ENCODE measurements around the gene RASGRP2. TPM values are rescaled to one million over a fixed set of nuclear protein-coding genes. Genes with fewer than 3 reads are reported as not detected.
A peak's percentile ranks its signal among the peaks of the same experiment; 100 is the strongest.

The RASGRP2 gene
- total and polyA plus RNA-seq, 2 of the 8 experiments (the other 6 are each of a cell fraction or from before 2014, with no cell fraction given), result 40.6 to 45.7 TPM

GRCh38 chr11:64764040-64764611 lies 20.2 kb upstream of the RASGRP2 start:
- H2BK12ac ChIP-seq (ENCODE audit: low read depth, low read length), result peak overlapping the region; percentile 72; the same call in 1 of the 2 replicates
- H3K4me3 ChIP-seq (ENCODE audit: extremely low read depth in 1 of 4, insufficient read depth in 2 of 4, low read depth in 3 of 4, low read length in 4 of 4), result no peak overlapping the region; a peak in 1 of 8 replicates
- ChIA-PET POLR2A (ENCODE audit: partially characterized antibody) (interaction anchor here (0.6 to 42.9 kb wide), 9 partner anchors 2 to 358 kb away, joined by 3 to 1087 read pairs (median 4); partner anchors contain the start of genes FAU, MRPL49, PYGM and RASGRP2), CTCF (ENCODE audit: partially characterized antibody) (interaction anchor here (0.7 to 23.6 kb wide), 5 partner anchors 10 to 65 kb away, joined by 3 to 376 read pairs (median 3); partner anchors contain the start of gene RASGRP2)
- H3K23ac ChIP-seq (ENCODE audit: insufficient read length), result no peak overlapping the region
- peaks cover 3% of the 10 kb centered on the region for H3K79me1 ChIP-seq (ENCODE audit: low read depth, low read length)
- peaks cover 31 to 56% (median 45%) of the 10 kb centered on the region in 4 experiments for H3K36me3 ChIP-seq (ENCODE audit: control insufficient read depth in 2 of 4, insufficient read depth in 4 of 4, low read length in 3 of 4)
- peak overlapping the region; percentile 86 for H3K27ac ChIP-seq (ENCODE audit: low read depth, low read length)
- peak overlapping the region; percentile 61 for H4K5ac ChIP-seq (ENCODE audit: insufficient read length, low read depth, low read length)
- no peak overlapping the region for H2BK120ac ChIP-seq (replicated peaks; ENCODE audit: low read depth, low read length)
- H3K56ac ChIP-seq (replicated peaks; ENCODE audit: insufficient read length, low read depth, low read length), result no peak overlapping the region
- no peak overlapping the region for H2BK20ac ChIP-seq (ENCODE audit: low read length)
- H3K4me1 ChIP-seq (replicated peaks in 1 of 4; ENCODE audit: control insufficient read depth in 3 of 4, insufficient read depth in 4 of 4, low read length in 3 of 4), result peaks cover 26 to 71% (median 61%) of the 10 kb centered on the region in 4 experiments
- H3K23me2 ChIP-seq (ENCODE audit: low read depth, low read length), result no peaks in the 10 kb centered on the region
- H3K18ac ChIP-seq (ENCODE audit: extremely low read depth, low read length), result peak overlapping the region; percentile 92
- WGBS, 2 experiments (ENCODE audit: extremely low coverage in 1 of 2, insufficient coverage in 1 of 2, insufficient read length in 1 of 2, insufficient replicate concordance in 2 of 2, low coverage in 1 of 2, low lambda C conversion rate in 2 of 2, missing lambda C conversion rate in 1 of 2), result 74% methylated on average over 11 of the region's 11 CpGs; no CpG with 5 or more reads in 1 of the 2 experiments
- H3K14ac ChIP-seq (ENCODE audit: insufficient read length), result no peak overlapping the region
- no peaks in the 10 kb centered on the region for H3K9me3 ChIP-seq (ENCODE audit: insufficient read depth in 2 of 2, low read depth in 1 of 2, low read length in 1 of 2)
- H3K9ac ChIP-seq (replicated peaks in 1 of 4; ENCODE audit: extremely low read depth in 1 of 4, low read depth in 3 of 4, low read length in 3 of 4), result no peak overlapping the region; a peak in 1 of 7 replicates
- H4K8ac ChIP-seq (ENCODE audit: extremely low read depth, insufficient read depth, low read length), result no peak overlapping the region
- DNase-seq (ENCODE audit: low read depth in 1 of 2, low spot score in 2 of 2), result no peak
- no peak overlapping the region for H2AFZ ChIP-seq (ENCODE audit: low read length)
- peaks cover 17 to 21% of the 10 kb centered on the region in 2 experiments for H4K20me1 ChIP-seq (replicated peaks in 1 of 2; ENCODE audit: control insufficient read depth in 1 of 2, insufficient read depth in 2 of 2, low read length in 2 of 2)
- no peak overlapping the region for H3K4ac ChIP-seq (replicated peaks; ENCODE audit: insufficient read length, low read depth, low read length)
- peak overlapping the region; percentile 100; the same call in 1 of the 2 replicates for H2BK5ac ChIP-seq (ENCODE audit: low read depth, low read length)
- H4K91ac ChIP-seq (replicated peaks; ENCODE audit: insufficient read length, low read length), result peak overlapping the region; percentile 67
- H3K27me3 ChIP-seq (replicated peaks in 1 of 4; ENCODE audit: control insufficient read depth in 3 of 4, extremely low read depth in 1 of 4, insufficient read depth in 3 of 4, low read length in 3 of 4), result no peaks in the 10 kb centered on the region
- H3K79me2 ChIP-seq (ENCODE audit: control insufficient read depth in 1 of 2, insufficient read depth in 2 of 2, low read length in 2 of 2), result peaks cover 0 to 14% of the 10 kb centered on the region in 2 experiments; a peak in 1 of 4 replicates
- no peak for FAIRE-seq
- peak overlapping the region; percentile 56 to 70 for H3K4me2 ChIP-seq (ENCODE audit: insufficient read depth in 1 of 2, low read depth in 2 of 2, low read length in 2 of 2)
- no peak overlapping the region for H2BK15ac ChIP-seq (ENCODE audit: low read length)
- H2AK5ac ChIP-seq (ENCODE audit: low read depth, low read length), result no peak overlapping the region
- no peak for TF ChIP-seq KDM4A (IDR thresholded peaks at IDR 0.05; ENCODE audit: low read depth, low read length, severe bottlenecking)
- no peak for TF ChIP-seq CHD1 (IDR thresholded peaks at IDR 0.05; ENCODE audit: low read depth, low read length)
- no peak for TF ChIP-seq SRF (IDR thresholded peaks at IDR 0.05; ENCODE audit: low read depth, low read length)
- TF ChIP-seq ASH2L (IDR thresholded peaks at IDR 0.05; ENCODE audit: low read length), result no peak
- TF ChIP-seq SP4 (IDR thresholded peaks at IDR 0.05; ENCODE audit: low read length), result no peak
- TF ChIP-seq CBX5 (IDR thresholded peaks at IDR 0.05; ENCODE audit: low read depth, low read length), result no peak
- no peak for TF ChIP-seq GTF2F1 (IDR thresholded peaks at IDR 0.05; ENCODE audit: borderline replicate concordance, low read depth, low read length)
- TF ChIP-seq POU5F1 (IDR thresholded peaks at IDR 0.05; ENCODE audit: low read depth, low read length), result no peak
- TF ChIP-seq CTBP2 (IDR thresholded peaks at IDR 0.05; ENCODE audit: borderline replicate concordance, insufficient read depth, insufficient read length, low read length), result no peak
- no peak for TF ChIP-seq TBP (IDR thresholded peaks at IDR 0.05; ENCODE audit: low read depth, low read length)
- TF ChIP-seq CHD2 (IDR thresholded peaks at IDR 0.05; ENCODE audit: low read length), result no peak
- TF ChIP-seq BCL11A (IDR thresholded peaks at IDR 0.05; ENCODE audit: low read depth in 2 of 2, low read length in 2 of 2), result no peak
- TF ChIP-seq EZH2 (IDR thresholded peaks at IDR 0.05; ENCODE audit: low read depth, low read length, severe bottlenecking), result no peak
- no peak for TF ChIP-seq JUN (IDR thresholded peaks at IDR 0.05; ENCODE audit: low read depth, low read length)
